Mammary epithelial cell (primary cell): ENCODE measurements around the gene MAPK8IP3.

ENCODE experiments used
- EZH2 ChIP-seq: IDR thresholded peaks from 2 replicates; pipeline ENCODE4 v1.6.1; 2012; ENCODE audit warnings: low read length, inconsistent platforms, borderline replicate concordance
- TF ChIP-seq, protein P1 (sequence below), 2 donors: IDR thresholded peaks in 1 of 2; conservative IDR thresholded peaks in 1 of 2; 2 replicates each; pipeline ENCODE4 v1.5.1; 2011 to 2012; ENCODE audit warnings: inconsistent platforms in 2 of 2, low read length in 2 of 2, mild to moderate bottlenecking in 2 of 2, control low read depth in 1 of 2, low read depth in 1 of 2; ENCODE audit not compliant: insufficient read depth in 1 of 2; ENCODE audit errors: extremely low read depth in 1 of 2

DNA sequence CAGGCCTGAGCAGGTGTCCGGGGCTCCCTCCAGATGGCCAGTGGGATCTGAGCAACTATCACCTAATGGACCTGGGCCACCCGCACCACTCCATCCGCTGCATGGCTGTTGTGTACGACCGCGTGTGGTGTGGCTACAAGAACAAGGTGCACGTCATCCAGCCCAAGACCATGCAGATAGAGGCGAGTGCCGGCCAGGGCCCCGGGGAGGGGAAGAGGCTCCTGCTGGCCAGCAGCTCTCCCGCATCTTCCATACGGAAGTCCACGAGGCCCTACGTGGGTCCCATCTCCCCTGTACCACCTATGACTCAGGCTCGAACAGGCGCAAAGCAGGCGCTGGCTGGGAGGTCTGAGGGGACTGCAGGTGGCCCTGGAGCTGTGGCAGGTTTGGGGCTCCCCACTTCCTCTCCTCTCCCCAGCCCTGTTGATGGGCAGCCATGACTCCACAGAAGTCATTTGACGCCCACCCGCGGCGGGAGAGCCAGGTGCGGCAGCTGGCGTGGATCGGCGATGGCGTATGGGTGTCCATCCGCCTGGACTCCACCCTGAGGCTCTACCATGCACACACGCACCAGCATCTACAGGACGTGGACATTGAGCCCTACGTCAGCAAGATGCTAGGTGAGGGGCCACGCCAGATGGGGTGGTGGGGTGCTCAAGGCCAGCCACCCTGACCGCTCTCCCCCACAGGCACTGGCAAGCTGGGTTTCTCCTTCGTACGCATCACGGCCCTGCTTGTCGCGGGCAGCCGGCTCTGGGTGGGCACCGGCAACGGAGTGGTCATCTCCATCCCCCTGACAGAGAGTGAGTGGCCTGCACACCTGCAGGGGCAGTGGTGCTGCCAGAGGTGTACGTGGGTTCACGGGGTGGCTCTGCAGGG lies 61.4 kb downstream of the MAPK8IP3 start:
- TF ChIP-seq, protein P1, sequence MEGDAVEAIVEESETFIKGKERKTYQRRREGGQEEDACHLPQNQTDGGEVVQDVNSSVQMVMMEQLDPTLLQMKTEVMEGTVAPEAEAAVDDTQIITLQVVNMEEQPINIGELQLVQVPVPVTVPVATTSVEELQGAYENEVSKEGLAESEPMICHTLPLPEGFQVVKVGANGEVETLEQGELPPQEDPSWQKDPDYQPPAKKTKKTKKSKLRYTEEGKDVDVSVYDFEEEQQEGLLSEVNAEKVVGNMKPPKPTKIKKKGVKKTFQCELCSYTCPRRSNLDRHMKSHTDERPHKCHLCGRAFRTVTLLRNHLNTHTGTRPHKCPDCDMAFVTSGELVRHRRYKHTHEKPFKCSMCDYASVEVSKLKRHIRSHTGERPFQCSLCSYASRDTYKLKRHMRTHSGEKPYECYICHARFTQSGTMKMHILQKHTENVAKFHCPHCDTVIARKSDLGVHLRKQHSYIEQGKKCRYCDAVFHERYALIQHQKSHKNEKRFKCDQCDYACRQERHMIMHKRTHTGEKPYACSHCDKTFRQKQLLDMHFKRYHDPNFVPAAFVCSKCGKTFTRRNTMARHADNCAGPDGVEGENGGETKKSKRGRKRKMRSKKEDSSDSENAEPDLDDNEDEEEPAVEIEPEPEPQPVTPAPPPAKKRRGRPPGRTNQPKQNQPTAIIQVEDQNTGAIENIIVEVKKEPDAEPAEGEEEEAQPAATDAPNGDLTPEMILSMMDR (conservative IDR thresholded peaks at IDR 0.05 in 1 of 2, IDR thresholded peaks at IDR 0.05 in 1 of 2; ENCODE audit: extremely low read depth in 1 of 2, insufficient read depth in 1 of 2, low read depth in 1 of 2, low read length in 2 of 2): no peak
- no peak for TF ChIP-seq EZH2
